Measurements from ENCODE around the gene NDUFS4.

Gene NDUFS4

DNA sequence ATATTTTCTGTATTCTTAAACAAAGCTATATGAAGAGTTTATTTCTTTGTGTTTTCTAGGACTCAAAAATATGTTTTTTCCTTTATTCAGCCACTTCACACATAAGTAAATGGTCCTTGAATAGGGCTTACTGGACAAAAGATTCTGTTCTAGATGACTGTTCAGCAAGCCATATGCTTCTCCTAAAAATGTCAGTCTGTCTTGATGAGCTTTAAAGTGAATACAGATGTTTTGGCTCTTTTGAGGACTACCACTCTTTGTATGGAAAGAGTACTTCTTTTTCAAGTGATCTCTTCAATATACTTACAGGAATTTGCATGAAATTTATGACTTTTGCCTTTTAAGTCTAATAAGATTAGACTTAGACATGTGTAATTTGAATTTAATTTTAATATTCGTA is 8.4 kb downstream of the NDUFS4 start:
- H3K27me3 ChIP-seq (ENCODE audit: control insufficient read depth in 1 of 2, insufficient read depth in 2 of 2, low read length in 2 of 2): no peaks in the 10 kb centered on the region
- H3K27ac ChIP-seq (ENCODE audit: low read depth, low read length): no peak overlapping the region

DNA sequence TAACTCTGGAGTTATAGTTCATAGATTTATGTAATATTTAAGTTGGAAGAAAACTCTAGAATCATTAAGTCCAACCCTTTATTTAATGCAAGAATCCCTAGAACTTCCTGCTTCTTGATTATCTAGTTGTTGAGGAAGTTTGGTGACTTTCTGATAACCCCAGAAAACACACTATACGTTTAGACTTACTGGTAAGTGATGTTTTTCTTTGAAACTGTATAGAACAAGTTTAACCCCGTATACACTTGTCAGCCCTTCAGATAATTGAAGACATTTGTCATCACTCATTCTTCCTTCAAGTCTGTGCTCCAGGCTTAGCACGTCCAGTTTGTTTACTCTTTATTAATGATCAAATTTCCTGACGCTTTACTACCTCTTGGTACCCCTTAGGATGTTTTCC is 9.0 kb downstream of the NDUFS4 start:
- no peak overlapping the region for H3K4me3 ChIP-seq (ENCODE audit: low read depth in 1 of 2, low read length in 2 of 2)
- no peaks in the 10 kb centered on the region for H3K27me3 ChIP-seq (ENCODE audit: control insufficient read depth in 1 of 2, insufficient read depth in 2 of 2, low read length in 2 of 2)
- H3K9me3 ChIP-seq (ENCODE audit: control insufficient read depth in 1 of 2, low read length in 2 of 2): no peaks in the 10 kb centered on the region
- H3K27ac ChIP-seq (ENCODE audit: low read depth, low read length): no peak overlapping the region
- no peaks in the 10 kb centered on the region for H3K4me1 ChIP-seq (ENCODE audit: control insufficient read depth in 1 of 2, insufficient read depth in 2 of 2, low read length in 2 of 2)
- H3K36me3 ChIP-seq (ENCODE audit: control insufficient read depth in 1 of 2, insufficient read depth in 2 of 2, low read length in 2 of 2): no peaks in the 10 kb centered on the region
- H3K9ac ChIP-seq (ENCODE audit: low read depth in 1 of 2, low read length in 2 of 2): no peak overlapping the region

More for the DNA sequence above, 8.4 kb downstream of the NDUFS4 start:
- Histone ChIP-seq H3K4me3 (ENCODE audit: low read depth in 1 of 2, low read length in 2 of 2) (no peak overlapping the region), H3K4me1 (ENCODE audit: control insufficient read depth in 1 of 2, insufficient read depth in 2 of 2, low read length in 2 of 2) (peaks cover 0 to 3% of the 10 kb centered on the region in 2 donors), H3K36me3 (ENCODE audit: control insufficient read depth in 1 of 2, insufficient read depth in 2 of 2, low read length in 2 of 2) (no peaks in the 10 kb centered on the region), H3K9ac (ENCODE audit: low read depth in 1 of 2, low read length in 2 of 2) (no peak overlapping the region), H3K9me3 (ENCODE audit: control insufficient read depth in 1 of 2, low read length in 2 of 2) (no peaks in the 10 kb centered on the region)

DNA sequence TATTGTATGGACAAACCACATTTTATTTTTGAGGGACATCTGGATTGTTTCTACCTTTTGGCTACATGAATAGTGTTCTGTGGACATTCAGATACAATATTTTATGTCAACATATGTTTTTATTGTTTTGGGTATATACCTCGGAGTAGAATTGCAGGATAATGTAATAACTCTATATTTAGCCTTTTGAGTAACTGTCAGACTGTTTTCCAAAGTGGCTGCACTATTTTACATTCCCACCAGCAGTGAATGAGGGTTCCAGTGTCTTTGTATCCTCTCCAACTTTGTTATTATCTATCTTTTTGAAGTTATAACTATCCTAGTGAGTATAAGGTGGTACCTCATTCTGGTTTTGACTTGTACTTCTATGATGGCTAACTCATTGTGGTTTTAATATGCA is 11.0 kb downstream of the NDUFS4 start:
- Histone ChIP-seq H3K9me3 (ENCODE audit: control insufficient read depth in 1 of 2, low read length in 2 of 2) (no peaks in the 10 kb centered on the region), H3K4me3 (ENCODE audit: low read depth in 1 of 2, low read length in 2 of 2) (no peak overlapping the region), H3K4me1 (ENCODE audit: control insufficient read depth in 1 of 2, insufficient read depth in 2 of 2, low read length in 2 of 2) (no peaks in the 10 kb centered on the region), H3K9ac (ENCODE audit: low read depth in 1 of 2, low read length in 2 of 2) (no peak overlapping the region), H3K36me3 (ENCODE audit: control insufficient read depth in 1 of 2, insufficient read depth in 2 of 2, low read length in 2 of 2) (no peaks in the 10 kb centered on the region), H3K27ac (ENCODE audit: low read depth, low read length) (no peak overlapping the region), H3K27me3 (ENCODE audit: control insufficient read depth in 1 of 2, insufficient read depth in 2 of 2, low read length in 2 of 2) (no peaks in the 10 kb centered on the region)

DNA sequence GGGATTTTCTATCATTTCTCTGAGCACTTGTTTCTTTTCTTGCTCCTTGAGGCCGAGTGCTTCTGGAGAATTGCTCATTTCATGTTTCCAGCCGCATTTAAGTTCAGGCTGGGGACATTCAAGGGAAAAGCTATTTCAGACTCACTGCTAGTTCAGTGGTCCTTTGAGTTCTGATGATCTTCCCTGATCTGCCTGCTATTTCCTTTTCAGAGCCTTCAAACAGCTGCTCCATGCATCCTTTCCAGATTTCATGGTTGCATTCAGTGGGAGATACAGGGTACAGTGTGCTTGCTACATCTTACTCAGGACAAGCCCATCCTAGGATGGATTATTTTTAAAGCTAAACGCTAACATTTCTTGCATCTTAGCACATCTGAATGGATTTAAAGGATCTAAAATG is 14.7 kb downstream of the NDUFS4 start:
- Histone ChIP-seq H3K9ac (ENCODE audit: low read depth in 1 of 2, low read length in 2 of 2) (no peak overlapping the region), H3K27ac (ENCODE audit: low read depth, low read length) (no peak overlapping the region), H3K4me1 (ENCODE audit: control insufficient read depth in 1 of 2, insufficient read depth in 2 of 2, low read length in 2 of 2) (peaks cover 0 to 8% of the 10 kb centered on the region in 2 donors), H3K27me3 (ENCODE audit: control insufficient read depth in 1 of 2, insufficient read depth in 2 of 2, low read length in 2 of 2) (no peaks in the 10 kb centered on the region), H3K36me3 (ENCODE audit: control insufficient read depth in 1 of 2, insufficient read depth in 2 of 2, low read length in 2 of 2) (no peaks in the 10 kb centered on the region), H3K4me3 (ENCODE audit: low read depth in 1 of 2, low read length in 2 of 2) (no peak overlapping the region), H3K9me3 (ENCODE audit: control insufficient read depth in 1 of 2, low read length in 2 of 2) (no peaks in the 10 kb centered on the region)

DNA sequence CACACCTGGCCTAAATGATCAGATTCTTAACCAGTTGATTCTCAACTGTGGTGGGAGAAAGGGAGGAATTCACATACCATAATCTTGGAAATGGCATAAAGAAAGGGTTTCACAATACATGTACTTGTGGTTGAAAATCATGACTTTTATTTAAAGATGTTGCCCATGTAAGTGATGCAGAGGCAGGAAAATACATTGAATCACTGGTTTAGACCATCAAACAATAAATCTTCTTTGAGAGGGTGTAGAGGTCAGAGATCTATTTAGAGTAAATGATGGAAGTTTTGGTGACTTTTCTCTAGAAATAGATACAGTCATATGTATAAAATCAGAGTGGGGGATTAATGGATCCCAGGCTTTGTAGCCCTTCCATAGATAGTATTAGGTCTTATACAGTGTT is 15.4 kb downstream of the NDUFS4 start:
- no peaks in the 10 kb centered on the region for H3K9me3 ChIP-seq (ENCODE audit: control insufficient read depth in 1 of 2, low read length in 2 of 2)
- no peak overlapping the region for H3K9ac ChIP-seq (ENCODE audit: low read depth in 1 of 2, low read length in 2 of 2)
- H3K27ac ChIP-seq (ENCODE audit: low read depth, low read length): no peak overlapping the region
- H3K4me1 ChIP-seq (ENCODE audit: control insufficient read depth in 1 of 2, insufficient read depth in 2 of 2, low read length in 2 of 2): peaks cover 0 to 8% of the 10 kb centered on the region in 2 donors
- no peaks in the 10 kb centered on the region for H3K27me3 ChIP-seq (ENCODE audit: control insufficient read depth in 1 of 2, insufficient read depth in 2 of 2, low read length in 2 of 2)
- H3K36me3 ChIP-seq (ENCODE audit: control insufficient read depth in 1 of 2, insufficient read depth in 2 of 2, low read length in 2 of 2): no peaks in the 10 kb centered on the region
- no peak overlapping the region for H3K4me3 ChIP-seq (ENCODE audit: low read depth in 1 of 2, low read length in 2 of 2)

DNA sequence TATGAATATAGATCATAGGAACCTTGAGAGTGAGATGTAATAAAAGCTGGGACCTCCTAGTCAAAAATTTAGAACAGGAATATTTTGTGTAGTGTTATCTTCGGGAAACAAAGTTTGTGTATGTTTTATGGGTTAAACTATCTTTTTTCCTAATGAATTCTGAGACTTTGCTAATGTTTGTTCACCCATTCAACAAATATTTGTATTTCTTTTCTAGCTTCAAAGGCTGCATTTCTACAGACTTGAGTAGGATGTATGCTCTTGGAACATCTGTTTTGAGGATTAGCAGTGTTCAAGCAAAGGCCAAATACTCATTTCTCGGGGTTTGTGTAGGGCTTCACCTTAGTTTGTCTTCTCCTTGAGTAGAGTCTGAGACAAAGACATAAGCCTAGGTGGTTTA is 16.2 kb downstream of the NDUFS4 start:
- no peak overlapping the region for H3K9ac ChIP-seq (ENCODE audit: low read depth in 1 of 2, low read length in 2 of 2)
- H3K9me3 ChIP-seq (ENCODE audit: control insufficient read depth in 1 of 2, low read length in 2 of 2): no peaks in the 10 kb centered on the region
- H3K4me1 ChIP-seq (ENCODE audit: control insufficient read depth in 1 of 2, insufficient read depth in 2 of 2, low read length in 2 of 2): peaks cover 0 to 8% of the 10 kb centered on the region in 2 donors

DNA sequence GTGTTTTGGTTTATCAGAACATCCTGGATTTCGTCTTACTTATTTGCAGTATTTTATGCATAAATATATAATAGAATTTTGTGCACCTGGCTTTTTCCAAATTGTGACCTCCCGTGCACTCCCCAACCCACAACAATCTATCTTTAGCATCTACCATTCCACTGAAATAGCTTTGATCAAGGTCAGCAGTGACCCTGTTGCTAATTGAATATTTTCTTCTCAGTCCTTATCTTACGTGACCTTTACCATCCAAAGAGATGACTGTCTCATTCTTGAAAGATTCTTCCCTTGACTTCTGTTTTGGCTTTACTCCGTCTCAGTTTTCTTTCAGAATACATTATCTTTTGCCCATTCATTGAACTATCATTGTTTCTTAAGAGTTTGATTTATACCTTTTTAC is 18.4 kb downstream of the NDUFS4 start:
- no peak overlapping the region for H3K9ac ChIP-seq (ENCODE audit: low read depth in 1 of 2, low read length in 2 of 2)
- peaks cover 0 to 8% of the 10 kb centered on the region in 2 donors for H3K4me1 ChIP-seq (ENCODE audit: control insufficient read depth in 1 of 2, insufficient read depth in 2 of 2, low read length in 2 of 2)
- no peak overlapping the region for H3K4me3 ChIP-seq (ENCODE audit: low read depth in 1 of 2, low read length in 2 of 2)
- no peak overlapping the region for H3K27ac ChIP-seq (ENCODE audit: low read depth, low read length)
- H3K9me3 ChIP-seq (ENCODE audit: control insufficient read depth in 1 of 2, low read length in 2 of 2): no peaks in the 10 kb centered on the region
- H3K36me3 ChIP-seq (ENCODE audit: control insufficient read depth in 1 of 2, insufficient read depth in 2 of 2, low read length in 2 of 2): no peaks in the 10 kb centered on the region
- no peaks in the 10 kb centered on the region for H3K27me3 ChIP-seq (ENCODE audit: control insufficient read depth in 1 of 2, insufficient read depth in 2 of 2, low read length in 2 of 2)

More for the DNA sequence above, 16.2 kb downstream of the NDUFS4 start:
- Histone ChIP-seq H3K27me3 (ENCODE audit: control insufficient read depth in 1 of 2, insufficient read depth in 2 of 2, low read length in 2 of 2) (no peaks in the 10 kb centered on the region), H3K4me3 (ENCODE audit: low read depth in 1 of 2, low read length in 2 of 2) (no peak overlapping the region), H3K27ac (ENCODE audit: low read depth, low read length) (no peak overlapping the region), H3K36me3 (ENCODE audit: control insufficient read depth in 1 of 2, insufficient read depth in 2 of 2, low read length in 2 of 2) (no peaks in the 10 kb centered on the region)

DNA sequence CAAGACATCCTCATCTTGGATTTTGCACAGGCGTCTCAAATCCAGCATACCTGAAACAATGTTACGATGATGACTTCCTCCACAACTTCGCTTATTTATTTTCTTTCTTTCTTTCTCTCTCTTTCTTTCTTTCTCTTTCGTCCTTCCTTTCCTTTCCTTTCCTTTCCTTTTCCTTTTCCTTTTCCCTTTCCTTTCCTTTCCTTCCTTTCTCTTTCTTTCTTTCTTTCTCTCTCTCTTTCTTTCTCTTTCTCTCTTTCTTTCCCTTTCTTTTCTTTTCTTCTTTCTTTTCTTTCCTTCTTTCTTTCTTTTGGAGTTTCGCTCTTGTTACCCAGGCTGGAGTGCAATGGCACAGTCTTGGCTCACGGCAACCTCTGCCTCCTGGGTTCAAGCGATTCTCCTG is 20.1 kb downstream of the NDUFS4 start:
- Histone ChIP-seq H3K4me1 (ENCODE audit: control insufficient read depth in 1 of 2, insufficient read depth in 2 of 2, low read length in 2 of 2) (peaks cover 0 to 8% of the 10 kb centered on the region in 2 donors), H3K27me3 (ENCODE audit: control insufficient read depth in 1 of 2, insufficient read depth in 2 of 2, low read length in 2 of 2) (no peaks in the 10 kb centered on the region), H3K9me3 (ENCODE audit: control insufficient read depth in 1 of 2, low read length in 2 of 2) (no peaks in the 10 kb centered on the region), H3K4me3 (ENCODE audit: low read depth in 1 of 2, low read length in 2 of 2) (no peak overlapping the region), H3K27ac (ENCODE audit: low read depth, low read length) (no peak overlapping the region), H3K36me3 (ENCODE audit: control insufficient read depth in 1 of 2, insufficient read depth in 2 of 2, low read length in 2 of 2) (no peaks in the 10 kb centered on the region), H3K9ac (ENCODE audit: low read depth in 1 of 2, low read length in 2 of 2) (no peak overlapping the region)

DNA sequence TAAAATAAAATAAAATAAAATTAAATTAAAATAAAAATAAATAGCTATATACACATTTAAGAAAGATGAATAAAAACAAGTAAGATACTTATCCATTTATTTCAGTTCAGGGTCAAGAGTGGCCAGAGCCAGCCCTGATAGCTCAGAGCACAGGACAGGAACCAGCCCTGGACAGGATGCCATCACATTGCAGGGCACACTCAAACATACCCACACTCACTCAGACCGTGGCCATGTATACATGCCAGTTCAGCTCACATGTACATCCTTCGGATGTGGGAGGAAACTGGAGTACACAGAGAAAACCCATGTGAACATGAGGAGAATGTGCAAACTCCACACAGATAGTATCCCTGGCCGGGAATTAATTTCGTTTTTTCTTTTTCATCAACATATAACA is 21.8 kb downstream of the NDUFS4 start:
- no peaks in the 10 kb centered on the region for H3K27me3 ChIP-seq (ENCODE audit: control insufficient read depth in 1 of 2, insufficient read depth in 2 of 2, low read length in 2 of 2)
- peaks cover 0 to 3% of the 10 kb centered on the region in 2 donors for H3K4me1 ChIP-seq (ENCODE audit: control insufficient read depth in 1 of 2, insufficient read depth in 2 of 2, low read length in 2 of 2)
- H3K9ac ChIP-seq (ENCODE audit: low read depth in 1 of 2, low read length in 2 of 2): no peak overlapping the region

DNA sequence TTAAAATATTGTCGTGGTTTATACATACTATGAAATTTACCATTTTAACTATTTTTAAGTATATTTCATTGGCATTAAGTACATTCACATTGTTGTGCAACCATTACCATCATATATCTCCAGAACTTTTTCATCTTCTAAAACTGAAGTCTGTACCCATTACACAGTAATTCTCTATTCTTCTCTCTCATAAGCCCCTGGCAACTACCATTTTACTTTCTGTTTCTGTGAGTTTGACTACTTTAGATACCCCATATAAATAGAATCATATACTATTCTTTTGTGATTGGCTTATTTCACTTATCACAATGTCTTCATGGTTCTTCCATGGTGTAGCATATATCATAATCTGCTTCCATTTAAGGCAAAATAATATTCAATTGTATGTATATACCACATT is 30.3 kb downstream of the NDUFS4 start:
- H3K36me3 ChIP-seq (ENCODE audit: control insufficient read depth in 1 of 2, insufficient read depth in 2 of 2, low read length in 2 of 2): no peaks in the 10 kb centered on the region
- H3K27me3 ChIP-seq (ENCODE audit: control insufficient read depth in 1 of 2, insufficient read depth in 2 of 2, low read length in 2 of 2): no peaks in the 10 kb centered on the region
- H3K27ac ChIP-seq (ENCODE audit: low read depth, low read length): no peak overlapping the region
- H3K4me3 ChIP-seq (ENCODE audit: low read depth in 1 of 2, low read length in 2 of 2): no peak overlapping the region
- no peaks in the 10 kb centered on the region for H3K4me1 ChIP-seq (ENCODE audit: control insufficient read depth in 1 of 2, insufficient read depth in 2 of 2, low read length in 2 of 2)
- H3K9ac ChIP-seq (ENCODE audit: low read depth in 1 of 2, low read length in 2 of 2): no peak overlapping the region
- no peaks in the 10 kb centered on the region for H3K9me3 ChIP-seq (ENCODE audit: control insufficient read depth in 1 of 2, low read length in 2 of 2)

More for the DNA sequence above, 21.8 kb downstream of the NDUFS4 start:
- Histone ChIP-seq H3K36me3 (ENCODE audit: control insufficient read depth in 1 of 2, insufficient read depth in 2 of 2, low read length in 2 of 2) (no peaks in the 10 kb centered on the region), H3K4me3 (ENCODE audit: low read depth in 1 of 2, low read length in 2 of 2) (no peak overlapping the region), H3K9me3 (ENCODE audit: control insufficient read depth in 1 of 2, low read length in 2 of 2) (no peaks in the 10 kb centered on the region), H3K27ac (ENCODE audit: low read depth, low read length) (no peak overlapping the region)

DNA sequence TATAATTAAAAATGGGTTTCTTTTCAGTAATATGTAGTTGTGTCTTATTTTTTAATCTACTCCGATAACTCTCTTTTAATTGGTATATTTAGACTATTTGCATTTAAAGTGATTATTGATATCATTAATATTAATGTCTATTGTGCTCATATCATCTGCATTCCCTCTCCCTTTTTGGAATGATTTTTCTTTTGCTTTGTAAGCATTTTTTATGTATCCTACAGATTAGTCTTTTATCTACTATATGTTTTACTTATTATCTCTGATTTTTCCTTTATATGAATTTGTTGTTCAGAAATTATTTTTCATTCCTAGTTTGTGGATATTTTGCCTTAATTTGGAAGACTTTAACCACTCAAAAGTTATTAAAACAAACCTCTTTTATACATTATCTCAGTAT is 34.0 kb downstream of the NDUFS4 start:
- no peaks in the 10 kb centered on the region for H3K4me1 ChIP-seq (ENCODE audit: control insufficient read depth in 1 of 2, insufficient read depth in 2 of 2, low read length in 2 of 2)

More for the DNA sequence above, 34.0 kb downstream of the NDUFS4 start:
- H3K4me3 ChIP-seq (ENCODE audit: low read depth in 1 of 2, low read length in 2 of 2): no peak overlapping the region
- H3K9me3 ChIP-seq (ENCODE audit: control insufficient read depth in 1 of 2, low read length in 2 of 2): no peaks in the 10 kb centered on the region
- H3K9ac ChIP-seq (ENCODE audit: low read depth in 1 of 2, low read length in 2 of 2): no peak overlapping the region
- H3K27ac ChIP-seq (ENCODE audit: low read depth, low read length): no peak overlapping the region
- no peaks in the 10 kb centered on the region for H3K36me3 ChIP-seq (ENCODE audit: control insufficient read depth in 1 of 2, insufficient read depth in 2 of 2, low read length in 2 of 2)
- H3K27me3 ChIP-seq (ENCODE audit: control insufficient read depth in 1 of 2, insufficient read depth in 2 of 2, low read length in 2 of 2): no peaks in the 10 kb centered on the region

All from duodenal mucosa (tissue), 2 donors.